Superior temporal gyrus (tissue), 1 donor: ENCODE measurements around the gene GPAT2.
"Not testable (repeated sequence)": the region's sequence is repeated elsewhere in the genome, so short reads cannot be mapped to it uniquely, and the experiment has no call there.

Experiments
- DNase-seq: peaks from one replicate; pipeline ENCODE4 v3.0.0-alpha.2; 2016; ENCODE audit errors: extremely low spot score

GPAT2 gene

GRCh38 chr2:96064760-96065159, 30.0 kb upstream of the GPAT2 start:
- not testable (repeated sequence) for DNase-seq

GRCh38 chr2:96064047-96064675, 29.4 kb upstream of the GPAT2 start:
- DNase-seq: not testable (repeated sequence)

GRCh38 chr2:96063116-96063899, 28.6 kb upstream of the GPAT2 start:
- peak; percentile 86 for DNase-seq

- DNase-seq: not testable (repeated sequence)
Observed at GRCh38 chr2:96062483-96062882, 27.8 kb upstream of the GPAT2 start.

DNA sequence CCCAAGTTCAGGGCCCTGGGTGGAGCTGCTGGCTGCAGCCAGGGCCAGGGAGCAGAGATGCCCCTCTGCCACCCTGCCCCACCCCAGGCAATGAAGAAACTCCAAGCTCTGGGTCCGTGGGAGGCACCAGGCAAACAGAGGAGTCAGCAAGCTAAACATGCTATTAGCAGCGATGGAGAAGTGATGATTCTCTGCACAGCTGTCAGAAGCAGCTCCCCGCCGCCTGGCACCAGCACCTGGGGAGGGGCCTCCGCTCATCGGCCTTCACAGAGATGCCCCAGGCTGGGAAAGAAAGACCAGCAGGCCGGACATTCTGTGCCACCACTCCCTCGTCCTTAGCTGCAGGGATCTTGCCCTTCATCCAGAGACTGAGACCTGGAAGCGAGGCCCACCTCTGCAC, 27.2 kb upstream of the GPAT2 start:
- peak; percentile 38 for DNase-seq

DNA sequence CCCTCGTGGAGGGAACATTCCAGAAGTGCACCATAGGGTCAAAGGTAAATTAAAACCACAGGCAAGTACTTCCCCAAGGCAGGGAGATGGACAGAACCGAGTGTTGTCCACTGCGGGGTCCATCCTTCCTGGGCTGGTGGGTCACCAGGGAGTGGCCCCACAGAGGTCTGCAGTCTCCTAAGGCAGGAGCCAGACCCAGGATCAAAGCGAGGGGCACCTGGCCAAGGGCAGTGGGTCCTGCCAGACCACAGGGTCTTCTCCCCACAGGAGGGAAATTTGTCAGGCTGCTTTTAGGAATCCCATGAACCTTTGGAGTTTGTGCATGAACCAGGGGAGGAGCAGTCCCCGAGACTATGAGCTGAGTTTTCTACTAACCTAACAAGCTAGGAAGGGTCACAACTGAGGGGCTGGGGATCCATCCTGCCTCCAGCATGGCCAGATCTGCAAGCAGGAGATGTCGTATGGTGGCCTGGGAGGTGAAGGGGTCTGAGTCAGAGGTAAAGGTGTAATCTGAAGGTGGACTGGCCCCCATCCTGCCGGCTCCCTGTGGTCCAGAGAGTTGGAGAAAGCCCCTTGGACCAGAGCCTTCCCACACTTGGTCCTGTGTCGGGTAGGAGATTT, 26.6 kb upstream of the GPAT2 start:
- not testable (repeated sequence) for DNase-seq

- not testable (repeated sequence) for DNase-seq
Observed at GRCh38 chr2:96060325-96060724, 25.6 kb upstream of the GPAT2 start.

DNA sequence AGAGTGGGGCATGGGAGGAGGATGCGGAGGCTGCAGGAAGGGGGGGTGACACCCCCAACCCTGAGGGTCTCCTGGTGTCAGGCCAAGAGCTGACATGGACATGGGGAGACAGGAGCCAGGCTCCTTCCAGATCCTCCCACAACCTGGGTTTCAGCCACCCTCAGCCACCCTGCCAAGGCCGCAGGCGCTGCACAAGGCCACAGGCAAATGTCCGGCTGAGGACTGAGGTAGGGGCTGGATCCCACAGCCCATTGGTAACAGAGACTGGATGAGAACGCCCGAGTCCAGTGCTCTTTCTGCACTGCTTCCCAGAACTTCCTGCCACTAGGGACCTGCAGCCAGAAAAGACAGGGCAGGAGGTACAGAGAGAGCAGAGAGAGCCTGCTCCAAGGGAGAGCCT, 24.7 kb upstream of the GPAT2 start:
- not testable (repeated sequence) for DNase-seq

GRCh38 chr2:96055830-96056229, 21.1 kb upstream of the GPAT2 start:
- DNase-seq: not testable (repeated sequence)

- DNase-seq: not testable (repeated sequence)
Observed at GRCh38 chr2:96054537-96054936, 19.8 kb upstream of the GPAT2 start.

GRCh38 chr2:96053385-96053784, 18.7 kb upstream of the GPAT2 start:
- DNase-seq: not testable (repeated sequence)

DNA sequence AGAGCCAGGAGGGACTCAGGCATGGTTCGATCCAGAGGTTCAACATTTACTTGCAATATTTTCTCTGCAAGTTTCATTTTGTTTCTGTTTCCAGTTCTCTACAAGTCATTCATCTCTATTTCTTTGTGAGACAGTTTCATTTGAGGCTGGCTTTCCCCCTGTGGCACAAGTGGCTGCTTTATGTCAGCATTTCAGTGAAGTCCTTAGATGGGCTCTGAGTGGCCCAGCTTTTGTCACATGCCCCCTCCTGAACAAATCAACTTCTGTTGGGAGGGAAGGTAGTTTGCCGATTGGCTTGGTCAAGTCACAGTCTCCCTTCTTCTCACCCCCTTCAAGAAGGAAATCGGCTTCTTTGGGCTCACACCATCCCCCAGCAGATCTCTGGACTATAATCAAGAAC, 17.9 kb upstream of the GPAT2 start:
- DNase-seq: not testable (repeated sequence)

- not testable (repeated sequence) for DNase-seq
Observed at GRCh38 chr2:96049917-96050262, 15.2 kb upstream of the GPAT2 start.

- not testable (repeated sequence) for DNase-seq
Observed at GRCh38 chr2:96049049-96049916, 14.6 kb upstream of the GPAT2 start.

DNA sequence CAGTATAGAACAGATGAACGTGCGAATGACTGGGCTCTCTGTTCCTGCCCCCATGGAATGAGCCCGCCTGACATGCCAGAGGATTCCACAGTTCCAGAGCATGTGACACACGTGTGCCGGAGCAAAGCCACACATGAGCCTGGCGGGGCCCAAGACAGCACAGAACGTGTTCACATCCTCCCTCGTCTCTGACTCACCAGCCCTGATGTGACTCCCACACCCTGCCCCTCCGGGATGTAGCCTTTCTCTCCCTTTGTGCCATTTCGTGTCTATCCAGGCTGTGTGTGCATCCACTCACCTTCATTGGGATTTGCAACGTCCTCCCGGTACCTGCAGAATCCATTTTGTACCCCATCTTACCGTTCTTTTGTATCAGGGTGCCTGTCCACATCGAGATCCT, 838 bp upstream of the GPAT2 start:
- DNase-seq: not testable (repeated sequence)

DNA sequence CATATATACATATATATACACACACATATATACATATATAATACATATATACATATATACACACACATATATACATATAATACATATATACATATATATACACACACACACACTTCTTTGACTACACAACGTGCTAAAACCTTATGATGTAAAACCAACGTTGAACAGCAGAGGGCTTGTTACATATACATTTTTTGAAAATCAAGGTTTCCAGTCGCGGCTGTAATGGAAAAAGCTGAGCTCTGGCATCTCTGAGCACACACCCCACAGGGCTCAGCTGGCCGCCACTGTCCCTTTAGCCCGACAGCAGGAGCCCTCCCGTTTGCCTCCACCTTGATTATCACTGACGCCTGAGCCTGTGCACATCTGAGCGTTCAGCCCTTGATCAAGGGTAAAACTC, 719 bp downstream of the GPAT2 start:
- not testable (repeated sequence) for DNase-seq

DNA sequence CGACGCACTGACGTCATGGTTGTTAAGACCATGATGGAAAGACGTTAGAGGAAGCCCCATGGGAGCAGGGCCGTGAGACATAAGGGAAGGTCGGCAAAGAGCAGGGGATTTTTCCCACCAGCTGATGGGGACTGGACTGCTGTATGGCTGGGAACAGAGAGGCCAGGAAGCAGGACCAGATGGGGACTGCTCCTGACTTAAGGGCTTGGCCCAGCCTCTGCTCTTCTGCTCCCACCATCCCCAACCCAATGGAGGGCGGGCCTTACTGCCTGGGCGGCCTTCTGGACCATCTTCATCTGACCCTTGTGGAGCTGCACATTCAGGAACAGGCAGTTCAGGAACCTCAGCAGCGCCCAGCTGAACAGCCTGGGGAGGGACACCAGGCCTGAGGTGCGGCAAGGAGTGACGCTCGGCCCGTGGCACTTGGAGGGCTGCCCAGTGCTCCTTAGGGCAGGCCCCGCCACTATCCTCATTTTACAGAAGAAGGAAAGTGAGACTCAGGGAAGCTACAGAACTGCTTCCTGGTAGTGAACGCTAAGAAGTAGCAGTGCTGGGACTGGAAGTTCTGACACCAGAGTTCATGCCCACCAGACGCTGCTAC, 6.9 kb downstream of the GPAT2 start:
- not testable (repeated sequence) for DNase-seq

DNA sequence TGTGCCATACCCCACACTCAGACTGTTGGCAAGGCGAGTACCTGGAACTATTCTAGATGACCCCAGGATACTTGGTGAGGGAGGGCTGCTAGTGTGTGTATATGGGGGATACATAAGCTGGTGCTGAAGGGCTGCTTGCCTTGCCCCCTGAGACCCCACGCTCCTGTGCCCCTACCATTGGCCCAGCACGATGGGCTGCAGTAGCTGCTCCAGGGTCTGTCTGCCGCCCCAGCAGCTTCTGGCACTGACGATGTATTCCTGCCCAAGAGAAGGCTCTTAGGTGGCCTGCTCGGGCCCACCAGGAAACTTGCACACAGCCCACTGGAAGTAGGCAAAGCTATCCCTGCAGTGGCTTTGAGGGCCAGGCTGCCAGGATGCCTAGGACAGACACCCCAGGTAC, 9.0 kb downstream of the GPAT2 start:
- not testable (repeated sequence) for DNase-seq

GRCh38 chr2:96025194-96025492, 9.6 kb downstream of the GPAT2 start:
- DNase-seq: no peak

DNA sequence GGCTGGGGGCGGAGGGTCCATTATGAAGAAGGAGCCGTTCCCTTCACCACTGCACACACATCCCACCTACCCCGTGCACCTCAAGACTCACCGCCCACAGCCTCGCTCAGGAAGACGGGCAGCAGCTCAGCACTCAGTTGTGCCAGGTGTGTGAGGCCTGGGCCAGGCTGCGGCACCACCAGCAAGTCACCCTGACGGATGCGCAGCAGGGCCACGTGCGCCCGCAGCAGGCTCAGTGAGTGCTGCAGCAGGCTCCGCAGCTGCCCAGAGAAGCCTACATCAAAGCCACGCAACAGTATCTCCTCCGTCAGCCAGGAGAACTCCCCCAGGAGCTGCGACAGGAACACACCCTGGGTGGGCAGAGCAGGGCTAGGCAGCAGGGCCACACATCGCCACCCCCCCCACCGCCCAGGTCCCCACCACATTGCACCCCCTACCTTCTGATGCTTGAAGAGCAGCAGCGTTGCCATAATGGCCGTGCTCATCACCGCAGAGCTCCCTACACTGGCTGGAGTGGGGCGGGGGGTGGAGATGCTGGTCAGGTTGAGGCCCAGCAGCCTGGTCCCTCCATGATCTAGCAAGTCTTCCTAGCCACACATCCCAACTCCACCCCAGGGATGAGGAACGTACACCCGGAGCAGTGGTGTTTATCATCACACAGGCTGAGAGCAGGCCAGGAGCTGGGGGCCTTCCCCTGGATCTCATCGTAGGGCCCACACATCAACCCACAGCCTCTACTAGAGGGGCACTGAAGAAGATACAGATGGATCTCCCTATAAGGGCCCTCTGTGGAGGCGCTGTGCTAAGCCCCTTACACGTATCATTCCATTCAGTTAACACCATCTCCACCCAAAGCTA, 10.2 kb downstream of the GPAT2 start:
- no peak for DNase-seq

- DNase-seq: not testable (repeated sequence)
Observed at GRCh38 chr2:96023701-96024100, 11.0 kb downstream of the GPAT2 start.
